ENCODE results near the gene EFNA3. TPM values are rescaled to one million over a fixed set of nuclear protein-coding genes. Genes with fewer than 3 reads are reported as not detected.

The EFNA3 gene
- total and polyA plus RNA-seq, 2 donors (not counting 3 experiments of a cell fraction or from before 2014, with no cell fraction given) = 2.2 to 2.5 TPM

DNA sequence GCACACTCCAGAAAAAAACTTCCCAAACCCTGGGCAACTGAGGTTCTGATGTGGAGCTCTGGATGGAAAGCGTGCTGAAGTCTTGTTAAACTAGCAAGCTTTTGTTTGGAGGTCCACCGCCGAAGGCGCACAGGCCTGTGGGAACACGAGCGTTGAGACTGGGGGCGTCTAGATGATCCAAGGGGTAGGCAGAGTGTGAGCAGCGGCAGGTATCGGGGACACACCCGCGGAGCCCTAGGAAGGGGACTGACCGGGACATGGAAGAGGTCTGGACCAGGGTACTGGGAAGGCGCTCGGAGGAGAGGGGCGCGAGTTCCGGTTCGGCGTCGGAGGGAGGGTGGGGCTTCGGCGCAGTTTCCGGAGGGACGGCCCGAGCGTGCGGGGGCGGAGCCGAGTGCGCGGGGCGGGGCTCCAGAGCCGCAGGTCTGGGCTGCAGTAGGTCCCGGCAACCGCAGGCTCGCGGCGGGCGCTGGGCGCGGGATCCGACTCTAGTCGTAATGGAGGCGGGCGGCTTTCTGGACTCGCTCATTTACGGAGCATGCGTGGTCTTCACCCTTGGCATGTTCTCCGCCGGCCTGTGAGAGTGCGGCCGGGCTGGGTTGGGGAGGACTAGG, 56.9 kb downstream of the EFNA3 start, which contains the start of gene SLC50A1:
SLC50A1 (plus strand) TSS at position 438 of the 614 bp plus-strand sequence; CDS start at position 498, 60 bp downstream.
- H3K9ac ChIP-seq (replicated peaks; ENCODE audit: extremely low read depth, insufficient read depth, low read length) = peak within 1 kb of the TSS; percentile 91
- CTCF ChIA-PET = interaction anchor here (0.9 to 15.5 kb wide), 9 partner anchors 11 to 58 kb away, joined by 3 to 204 read pairs (median 5); partner anchors contain the start of gene KRTCAP2

More for the DNA sequence above, 56.9 kb downstream of the EFNA3 start, which contains the start of gene SLC50A1:
- intact Hi-C loops (cut with micrococcal nuclease) (loop anchor here (1.0 kb wide), 3 partner anchors 8 to 41 kb away; partner anchors contain the start of gene EFNA1), dilution Hi-C loops (cut with MboI; ENCODE audit: extremely low pct_ligation_motif_present, low sequenced_read_pairs) (no loop called here)
- peak within 1 kb of the TSS; percentile 21 to 62 (median 53) for H3K4me3 ChIP-seq (replicated peaks in 1 of 3; ENCODE audit: insufficient read depth in 1 of 3, low read depth in 1 of 3, low read length in 3 of 3)
- H2AFZ ChIP-seq (ENCODE audit: low read depth, low read length) = peak within 1 kb of the TSS; percentile 32
- H4K20me1 ChIP-seq (replicated peaks; ENCODE audit: control insufficient read depth, extremely low read depth, insufficient read depth, low read length) = no peaks in the 10 kb centered on the region
- peak within 1 kb of the TSS; percentile 82 for H3K4me2 ChIP-seq (ENCODE audit: insufficient read depth, low read length)
- peaks cover 36% of the 10 kb centered on the region for H3K79me2 ChIP-seq (ENCODE audit: control insufficient read depth, insufficient read depth, low read length)
- H3K27me3 ChIP-seq (ENCODE audit: control insufficient read depth in 2 of 2, insufficient read depth in 2 of 2, low read length in 2 of 2) = no peaks in the 10 kb centered on the region
- peak within 1 kb of the TSS; percentile 98 for H3K27ac ChIP-seq (ENCODE audit: insufficient read depth, low read depth, low read length)
- no TSS peak for BruUV-seq (replicated peaks)
- H3K9me1 ChIP-seq (replicated peaks; ENCODE audit: control insufficient read depth, extremely low read depth, insufficient read depth, low read length) = no peaks in the 10 kb centered on the region
- TF ChIP-seq POLR2AphosphoS5 (IDR thresholded peaks at IDR 0.05; ENCODE audit: insufficient read depth, low read depth, low read length) = peak; percentile 93
- TF ChIP-seq MYC (IDR thresholded peaks at IDR 0.05; ENCODE audit: low read depth, low read length) = no peak
- TF ChIP-seq, protein P1, sequence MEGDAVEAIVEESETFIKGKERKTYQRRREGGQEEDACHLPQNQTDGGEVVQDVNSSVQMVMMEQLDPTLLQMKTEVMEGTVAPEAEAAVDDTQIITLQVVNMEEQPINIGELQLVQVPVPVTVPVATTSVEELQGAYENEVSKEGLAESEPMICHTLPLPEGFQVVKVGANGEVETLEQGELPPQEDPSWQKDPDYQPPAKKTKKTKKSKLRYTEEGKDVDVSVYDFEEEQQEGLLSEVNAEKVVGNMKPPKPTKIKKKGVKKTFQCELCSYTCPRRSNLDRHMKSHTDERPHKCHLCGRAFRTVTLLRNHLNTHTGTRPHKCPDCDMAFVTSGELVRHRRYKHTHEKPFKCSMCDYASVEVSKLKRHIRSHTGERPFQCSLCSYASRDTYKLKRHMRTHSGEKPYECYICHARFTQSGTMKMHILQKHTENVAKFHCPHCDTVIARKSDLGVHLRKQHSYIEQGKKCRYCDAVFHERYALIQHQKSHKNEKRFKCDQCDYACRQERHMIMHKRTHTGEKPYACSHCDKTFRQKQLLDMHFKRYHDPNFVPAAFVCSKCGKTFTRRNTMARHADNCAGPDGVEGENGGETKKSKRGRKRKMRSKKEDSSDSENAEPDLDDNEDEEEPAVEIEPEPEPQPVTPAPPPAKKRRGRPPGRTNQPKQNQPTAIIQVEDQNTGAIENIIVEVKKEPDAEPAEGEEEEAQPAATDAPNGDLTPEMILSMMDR (IDR thresholded peaks at IDR 0.05; ENCODE audit: extremely low read depth in 1 of 2, insufficient read depth in 1 of 2, low read depth in 1 of 2, low read length in 2 of 2) = peak in 1 of 2 donors; percentile 32
- TF ChIP-seq POLR2A (IDR thresholded peaks at IDR 0.05; ENCODE audit: low read depth, low read length) = peak; percentile 93
- peaks cover 22 to 30% of the 10 kb centered on the region in 2 experiments for H3K36me3 ChIP-seq (ENCODE audit: control insufficient read depth in 2 of 2, extremely low read depth in 1 of 2, insufficient read depth in 2 of 2, low read length in 2 of 2)
- H3K4me1 ChIP-seq (ENCODE audit: control insufficient read depth, extremely low read depth, insufficient read depth, low read length) = peaks cover 49% of the 10 kb centered on the region
- DNase-seq (ENCODE audit: low read depth, low spot score) (peak; percentile 97), FAIRE-seq (no peak)
- H3K9me3 ChIP-seq (replicated peaks; ENCODE audit: control insufficient read depth, insufficient read depth, low read length) = no peaks in the 10 kb centered on the region
- POLR2A ChIA-PET = interaction anchor here (1.3 to 1.5 kb wide), 2 partner anchors 32 to 38 kb away, joined by 3 to 4 read pairs; partner anchors contain the start of gene KRTCAP2

Data from endothelial cell of umbilical vein (primary cell).